Measurements from ENCODE around the gene DLG2.

DNA sequence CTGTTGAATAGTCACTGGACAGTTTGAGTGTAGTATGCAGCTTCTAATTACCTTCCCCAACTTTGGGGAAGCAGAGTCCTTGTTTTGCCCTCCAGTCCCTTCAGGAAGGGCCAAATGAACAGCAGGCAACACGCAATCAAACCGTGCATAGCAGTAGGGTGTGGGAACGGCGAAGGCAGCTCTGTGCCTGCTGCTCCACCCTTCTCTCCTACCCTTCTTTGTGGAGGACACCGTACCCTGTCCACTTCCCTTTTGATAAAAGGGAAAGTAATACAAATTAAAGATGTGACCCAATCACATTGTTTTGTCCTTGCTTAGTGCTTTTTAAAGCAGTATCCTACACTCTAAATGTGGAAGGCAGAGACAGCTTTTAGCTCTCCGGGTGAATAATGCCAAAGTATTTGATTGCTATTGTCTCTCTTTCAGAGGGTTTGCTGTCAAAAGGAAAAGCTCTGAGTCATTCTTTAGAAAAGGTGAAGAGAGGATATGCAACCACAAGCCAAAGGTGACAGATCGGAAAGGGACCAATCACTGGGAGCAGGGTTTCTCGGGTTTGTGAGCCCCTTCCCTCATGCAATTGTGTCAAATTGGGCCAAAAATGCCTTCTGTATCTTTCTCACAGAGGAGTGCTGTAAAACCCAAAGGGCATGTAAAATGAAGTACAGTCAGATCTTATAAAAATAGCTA lies 1933.7 kb downstream of the DLG2 start:
- TF ChIP-seq, protein P1, sequence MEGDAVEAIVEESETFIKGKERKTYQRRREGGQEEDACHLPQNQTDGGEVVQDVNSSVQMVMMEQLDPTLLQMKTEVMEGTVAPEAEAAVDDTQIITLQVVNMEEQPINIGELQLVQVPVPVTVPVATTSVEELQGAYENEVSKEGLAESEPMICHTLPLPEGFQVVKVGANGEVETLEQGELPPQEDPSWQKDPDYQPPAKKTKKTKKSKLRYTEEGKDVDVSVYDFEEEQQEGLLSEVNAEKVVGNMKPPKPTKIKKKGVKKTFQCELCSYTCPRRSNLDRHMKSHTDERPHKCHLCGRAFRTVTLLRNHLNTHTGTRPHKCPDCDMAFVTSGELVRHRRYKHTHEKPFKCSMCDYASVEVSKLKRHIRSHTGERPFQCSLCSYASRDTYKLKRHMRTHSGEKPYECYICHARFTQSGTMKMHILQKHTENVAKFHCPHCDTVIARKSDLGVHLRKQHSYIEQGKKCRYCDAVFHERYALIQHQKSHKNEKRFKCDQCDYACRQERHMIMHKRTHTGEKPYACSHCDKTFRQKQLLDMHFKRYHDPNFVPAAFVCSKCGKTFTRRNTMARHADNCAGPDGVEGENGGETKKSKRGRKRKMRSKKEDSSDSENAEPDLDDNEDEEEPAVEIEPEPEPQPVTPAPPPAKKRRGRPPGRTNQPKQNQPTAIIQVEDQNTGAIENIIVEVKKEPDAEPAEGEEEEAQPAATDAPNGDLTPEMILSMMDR (IDR thresholded peaks at IDR 0.05; ENCODE audit: insufficient read depth, low read depth, low read length): no peak
- TF ChIP-seq EZH2 (IDR thresholded peaks at IDR 0.05; ENCODE audit: insufficient read depth, low read length): no peak
